Activated CD8-positive, alpha-beta T cell treated with anti-CD3 and anti-CD28 coated beads for 36 hours (primary cell): Measurements from ENCODE around the gene SFI1. TPM values are rescaled to one million over a fixed set of nuclear protein-coding genes. Genes with fewer than 3 reads are reported as not detected.
"Not testable (repeated sequence)": the region's sequence is repeated elsewhere in the genome, so short reads cannot be mapped to it uniquely, and the experiment has no call there.

Experiments used
- ATAC-seq: fragments of 200-7000 bp; cut with Tn5 transposase; one replicate; pipeline ENCODE4 v1.10.0; 2021; ENCODE audit warnings: mild to moderate bottlenecking, moderate library complexity
- CTCF ChIA-PET: fragments of 350-600 bp; sonication (Branson Sonifier 250); formaldehyde crosslinking; loops from one replicate; lab custom pipeline; 2021; ENCODE audit warnings: antibody characterized with exemption; lab: Charles Lee
- POLR2A ChIA-PET: fragments of 350-600 bp; sonication (Branson Sonifier 250); formaldehyde crosslinking; loops from one replicate; lab custom pipeline; 2021; ENCODE audit warnings: antibody characterized with exemption; lab: Charles Lee
- DNase-seq: peaks from one replicate; pipeline ENCODE4 v3.0.0-alpha.2; 2020
- H3K27ac Mint-ChIP-seq: one replicate; pipeline ENCODE4 v1.8.0; 2021; ENCODE audit warnings: mild to moderate bottlenecking, mixed read lengths
- H3K27me3 Mint-ChIP-seq: one replicate; pipeline ENCODE4 v1.8.0; 2021; ENCODE audit warnings: mixed read lengths
- H3K36me3 Mint-ChIP-seq: one replicate; pipeline ENCODE4 v1.8.0; 2021; ENCODE audit warnings: low read depth, mixed read lengths
- H3K4me1 Mint-ChIP-seq: one replicate; pipeline ENCODE4 v1.8.0; 2021; ENCODE audit warnings: low read depth, mixed read lengths
- H3K4me3 Mint-ChIP-seq: one replicate; pipeline ENCODE4 v1.8.0; 2021; ENCODE audit warnings: mild to moderate bottlenecking, moderate library complexity, mixed read lengths
- H3K9me3 Mint-ChIP-seq: one replicate; pipeline ENCODE4 v1.8.0; 2021; ENCODE audit warnings: mixed read lengths
- intact Hi-C: fragments of 100-400 bp; cut with micrococcal nuclease; formaldehyde crosslinking; loops from one replicate; pipeline ENCODE4 v1.10.0; 2022
- total RNA-seq, 2 experiments: library from RNA; stranded (reverse); gene quantifications; one replicate each; pipeline ENCODE4 v1.2.3, GENCODE V29; 2021
- TF ChIP-seq, protein P1 (sequence below): fragments of 200-600 bp; IDR thresholded peaks from one replicate; pipeline ENCODE4 v1.8.0; 2022; ENCODE audit warnings: antibody characterized with exemption, mild to moderate bottlenecking

The SFI1 gene
- total RNA-seq, 2 experiments from 2014 or later, result 273 to 274 TPM

DNA sequence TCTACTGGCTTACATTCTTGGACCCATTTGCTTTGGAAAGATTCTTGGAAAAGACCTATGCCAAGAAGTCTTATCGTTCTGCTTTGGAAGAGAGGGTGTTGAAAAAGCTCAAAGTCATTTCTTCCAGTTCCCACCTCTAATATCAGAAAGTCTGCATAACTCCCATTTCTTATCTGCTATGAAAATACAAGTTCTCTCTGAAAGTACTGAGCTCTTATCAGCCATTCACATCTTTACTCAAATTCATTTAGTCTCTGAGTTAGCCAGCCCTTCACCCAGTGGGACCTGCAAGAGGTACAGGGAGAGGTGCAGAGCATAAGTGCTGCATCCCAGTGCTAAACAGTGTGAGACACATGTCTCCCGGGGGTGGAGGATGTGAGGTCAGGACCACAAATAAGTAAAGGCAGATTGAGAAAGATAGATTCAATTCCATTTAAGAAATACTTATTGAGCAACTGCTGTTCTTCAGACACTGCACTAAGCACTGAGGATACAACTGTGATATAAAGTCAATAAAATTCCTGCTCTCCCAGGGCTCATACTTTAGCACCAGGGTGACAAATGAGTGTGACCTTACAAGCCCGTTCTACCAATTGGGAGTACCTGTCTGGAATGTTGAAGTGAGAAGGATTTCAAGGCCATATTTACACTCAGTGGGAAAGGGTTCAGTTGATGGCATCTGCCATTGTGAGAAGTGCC lies 89.0 kb downstream of the SFI1 start:
- ATAC-seq (peak; percentile 42), DNase-seq (peak; percentile 41)
- Mint-ChIP-seq H3K36me3 (peaks cover 68% of the 10 kb centered on the region), H3K27me3 (no peaks in the 10 kb centered on the region), H3K27ac (peak overlapping the region; percentile 67), H3K9me3 (no peaks in the 10 kb centered on the region), H3K4me3 (no peak overlapping the region), H3K4me1 (peaks cover 43% of the 10 kb centered on the region)
- ChIA-PET CTCF (interaction anchor here (0.7 to 1.4 kb wide), 3 partner anchors 24 to 270 kb away, joined by 3 to 4 read pairs (median 3); no protein-coding TSS in a partner anchor), POLR2A (interaction anchor here (1.2 to 1.6 kb wide), 2 partner anchors 10 to 12 kb away, joined by 3 to 4 read pairs; no protein-coding TSS in a partner anchor)
- TF ChIP-seq, protein P1, sequence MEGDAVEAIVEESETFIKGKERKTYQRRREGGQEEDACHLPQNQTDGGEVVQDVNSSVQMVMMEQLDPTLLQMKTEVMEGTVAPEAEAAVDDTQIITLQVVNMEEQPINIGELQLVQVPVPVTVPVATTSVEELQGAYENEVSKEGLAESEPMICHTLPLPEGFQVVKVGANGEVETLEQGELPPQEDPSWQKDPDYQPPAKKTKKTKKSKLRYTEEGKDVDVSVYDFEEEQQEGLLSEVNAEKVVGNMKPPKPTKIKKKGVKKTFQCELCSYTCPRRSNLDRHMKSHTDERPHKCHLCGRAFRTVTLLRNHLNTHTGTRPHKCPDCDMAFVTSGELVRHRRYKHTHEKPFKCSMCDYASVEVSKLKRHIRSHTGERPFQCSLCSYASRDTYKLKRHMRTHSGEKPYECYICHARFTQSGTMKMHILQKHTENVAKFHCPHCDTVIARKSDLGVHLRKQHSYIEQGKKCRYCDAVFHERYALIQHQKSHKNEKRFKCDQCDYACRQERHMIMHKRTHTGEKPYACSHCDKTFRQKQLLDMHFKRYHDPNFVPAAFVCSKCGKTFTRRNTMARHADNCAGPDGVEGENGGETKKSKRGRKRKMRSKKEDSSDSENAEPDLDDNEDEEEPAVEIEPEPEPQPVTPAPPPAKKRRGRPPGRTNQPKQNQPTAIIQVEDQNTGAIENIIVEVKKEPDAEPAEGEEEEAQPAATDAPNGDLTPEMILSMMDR, result no peak
- intact Hi-C loops, result no loop called here

DNA sequence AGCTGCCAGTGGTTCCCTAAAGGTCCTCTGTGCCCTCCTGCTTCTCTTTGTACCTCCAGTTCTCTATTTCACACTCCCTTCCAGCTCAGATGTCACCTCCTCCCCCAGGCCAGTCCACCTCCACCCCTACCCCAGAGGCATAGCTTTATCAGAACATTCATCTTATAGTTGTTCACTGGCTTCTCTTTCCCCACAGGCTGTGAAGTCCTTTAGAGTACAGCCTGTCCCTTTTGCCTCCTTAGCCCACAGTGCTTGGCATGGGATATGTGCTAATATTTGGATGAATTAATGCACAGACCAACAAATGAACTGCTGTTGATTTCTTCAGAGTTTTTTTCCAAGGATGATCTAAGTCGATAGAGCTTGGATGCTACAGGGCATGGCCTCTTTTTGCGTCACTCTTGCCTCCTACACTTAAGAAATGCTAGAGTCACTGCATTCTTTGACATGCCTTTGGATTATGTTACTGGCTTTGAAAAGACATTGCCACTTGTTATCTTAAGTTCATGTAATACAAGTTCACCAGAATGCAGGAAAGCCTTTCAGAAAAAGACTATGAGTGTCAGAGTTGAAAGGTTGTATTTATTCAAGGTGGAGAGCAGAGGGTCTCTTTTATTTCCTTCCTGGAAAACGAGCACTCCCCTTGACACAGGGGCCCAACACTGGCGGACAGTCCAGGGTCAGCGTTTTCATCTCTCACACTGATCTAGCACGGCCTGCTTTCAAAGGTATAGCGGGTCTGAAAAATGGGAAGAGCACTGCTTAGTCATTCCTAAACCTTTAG lies 90.0 kb downstream of the SFI1 start:
- H3K27ac Mint-ChIP-seq, result peak overlapping the region; percentile 67
- CTCF ChIA-PET, result interaction anchor here (1.4 kb wide), 1 partner anchor 12 kb away, joined by 3 read pairs; no protein-coding TSS in a partner anchor
- intact Hi-C loops, result no loop called here

DNA sequence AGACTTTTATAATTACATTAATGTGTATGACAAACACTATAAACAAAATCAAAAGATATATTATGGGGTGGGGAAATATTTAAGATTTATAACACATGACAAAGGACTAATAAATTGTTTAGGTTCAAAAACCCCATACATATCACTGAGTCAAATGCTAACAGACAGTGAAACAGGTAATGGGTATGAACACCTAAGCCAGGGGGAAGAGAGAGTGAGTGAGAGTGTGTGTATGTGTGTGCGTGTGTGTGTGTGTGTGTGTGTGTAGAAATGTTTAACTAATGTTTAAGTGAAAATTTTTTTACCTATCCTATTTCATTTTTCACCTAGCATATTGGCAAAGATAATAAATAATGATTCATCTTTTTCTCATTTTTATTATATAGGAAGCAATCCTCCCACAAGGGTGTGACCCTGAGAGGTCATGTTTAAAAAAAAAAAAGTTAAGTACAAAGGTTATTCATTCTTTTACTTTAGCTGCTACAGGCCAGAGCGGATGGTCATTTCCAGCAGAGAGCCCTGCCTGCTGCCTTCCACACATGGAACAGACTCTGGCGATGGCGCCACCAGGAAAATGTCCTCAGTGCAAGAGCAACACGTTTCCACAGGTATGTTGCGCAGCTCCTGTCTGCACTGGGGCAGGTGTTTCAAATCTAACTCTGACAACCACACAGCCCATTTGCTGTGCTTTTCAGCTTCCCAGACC lies 92.8 kb downstream of the SFI1 start:
- intact Hi-C loops, result no loop called here
- TF ChIP-seq, protein P1, result no peak
- CTCF ChIA-PET, result no interaction called here
- ATAC-seq, result no peak
- Mint-ChIP-seq H3K4me3 (no peak overlapping the region), H3K27ac (peak overlapping the region; percentile 12), H3K9me3 (no peaks in the 10 kb centered on the region), H3K4me1 (peaks cover 26% of the 10 kb centered on the region), H3K27me3 (no peaks in the 10 kb centered on the region), H3K36me3 (peaks cover 54% of the 10 kb centered on the region)
- POLR2A ChIA-PET, result interaction anchor here (0.6 to 0.7 kb wide), 2 partner anchors 56 to 129 kb away, joined by 3 to 4 read pairs; no protein-coding TSS in a partner anchor
- no peak for DNase-seq

More for the DNA sequence above, 90.0 kb downstream of the SFI1 start:
- H3K9me3 Mint-ChIP-seq, result no peaks in the 10 kb centered on the region
- peaks cover 67% of the 10 kb centered on the region for H3K36me3 Mint-ChIP-seq
- H3K4me1 Mint-ChIP-seq, result peaks cover 43% of the 10 kb centered on the region
- no peak for ATAC-seq
- POLR2A ChIA-PET, result interaction anchor here (1.2 to 1.6 kb wide), 2 partner anchors 9 to 11 kb away, joined by 3 to 4 read pairs; no protein-coding TSS in a partner anchor
- H3K27me3 Mint-ChIP-seq, result no peaks in the 10 kb centered on the region
- DNase-seq, result no peak
- no peak overlapping the region for H3K4me3 Mint-ChIP-seq
- TF ChIP-seq, protein P1, result no peak

- H3K27me3 Mint-ChIP-seq, POLR2A ChIA-PET, intact Hi-C loops, DNase-seq, H3K9me3 Mint-ChIP-seq, H3K4me3 Mint-ChIP-seq, ATAC-seq, CTCF ChIA-PET, H3K27ac Mint-ChIP-seq: not testable (repeated sequence)
- peaks cover 15% of the 10 kb centered on the region for H3K4me1 Mint-ChIP-seq
- H3K36me3 Mint-ChIP-seq, result peaks cover 45% of the 10 kb centered on the region
Measured at GRCh38 chr22:31590161-31590560, 93.8 kb downstream of the SFI1 start.

GRCh38 chr22:31595271-31595670 lies 98.9 kb downstream of the SFI1 start:
- ChIA-PET CTCF (no interaction called here), POLR2A (interaction anchor here (1.2 kb wide), 1 partner anchor 9 kb away, joined by 4 read pairs; no protein-coding TSS in a partner anchor)
- TF ChIP-seq, protein P1, result no peak
- Mint-ChIP-seq H3K4me1 (no peaks in the 10 kb centered on the region), H3K4me3 (no peak overlapping the region), H3K27me3 (no peaks in the 10 kb centered on the region), H3K36me3 (peaks cover 22% of the 10 kb centered on the region), H3K27ac (peak overlapping the region; percentile 59), H3K9me3 (no peaks in the 10 kb centered on the region)
- no peak for DNase-seq
- intact Hi-C loops, result no loop called here
- ATAC-seq, result no peak
